ENCODE data around the gene UGT1A1.

DNA sequence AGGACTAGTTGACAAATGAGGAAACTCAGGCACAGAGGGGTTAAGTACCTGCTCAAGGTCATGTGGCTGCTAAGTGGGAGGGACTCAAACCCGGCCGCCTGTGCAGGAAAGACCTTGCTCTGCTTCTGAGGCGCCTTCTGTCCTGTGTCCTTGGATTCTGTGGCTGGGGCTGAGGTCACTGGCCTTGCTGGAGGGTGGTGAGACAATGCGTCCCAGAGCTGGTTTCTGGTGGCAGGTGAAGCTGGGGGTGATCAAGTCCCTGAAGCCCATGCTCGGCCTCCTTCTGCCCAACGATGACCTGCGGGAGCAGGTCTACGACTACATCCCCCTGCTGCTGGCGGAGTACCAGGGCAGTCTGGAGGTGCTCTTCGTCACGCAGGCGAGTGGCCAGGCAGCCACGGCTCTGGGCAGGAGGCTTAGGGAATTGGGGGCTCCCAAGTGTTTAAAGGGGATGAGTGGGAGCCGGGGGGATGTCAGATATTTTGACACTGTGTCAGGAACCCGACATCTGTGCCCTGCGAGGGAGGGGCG is 34.1 kb downstream of the UGT1A1 start:
- TF ChIP-seq, protein P1, sequence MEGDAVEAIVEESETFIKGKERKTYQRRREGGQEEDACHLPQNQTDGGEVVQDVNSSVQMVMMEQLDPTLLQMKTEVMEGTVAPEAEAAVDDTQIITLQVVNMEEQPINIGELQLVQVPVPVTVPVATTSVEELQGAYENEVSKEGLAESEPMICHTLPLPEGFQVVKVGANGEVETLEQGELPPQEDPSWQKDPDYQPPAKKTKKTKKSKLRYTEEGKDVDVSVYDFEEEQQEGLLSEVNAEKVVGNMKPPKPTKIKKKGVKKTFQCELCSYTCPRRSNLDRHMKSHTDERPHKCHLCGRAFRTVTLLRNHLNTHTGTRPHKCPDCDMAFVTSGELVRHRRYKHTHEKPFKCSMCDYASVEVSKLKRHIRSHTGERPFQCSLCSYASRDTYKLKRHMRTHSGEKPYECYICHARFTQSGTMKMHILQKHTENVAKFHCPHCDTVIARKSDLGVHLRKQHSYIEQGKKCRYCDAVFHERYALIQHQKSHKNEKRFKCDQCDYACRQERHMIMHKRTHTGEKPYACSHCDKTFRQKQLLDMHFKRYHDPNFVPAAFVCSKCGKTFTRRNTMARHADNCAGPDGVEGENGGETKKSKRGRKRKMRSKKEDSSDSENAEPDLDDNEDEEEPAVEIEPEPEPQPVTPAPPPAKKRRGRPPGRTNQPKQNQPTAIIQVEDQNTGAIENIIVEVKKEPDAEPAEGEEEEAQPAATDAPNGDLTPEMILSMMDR (IDR thresholded peaks at IDR 0.05), result no peak
- TF ChIP-seq POLR2A (IDR thresholded peaks at IDR 0.05), result no peak

All from Peyer's patch (tissue), 4 donors.